GM12865 (cell line): Measurements from ENCODE around the gene C1QL1.

Source experiments
- DNase-seq: peaks from one replicate; pipeline ENCODE4 v3.0.0; 2010; ENCODE audit warnings: low read depth
- H3K4me3 ChIP-seq: 2 replicates; pipeline ENCODE4 v1.5.1; 2011; ENCODE audit warnings: mild to moderate bottlenecking, low read depth, low read length, control low read depth
- CTCF ChIP-seq: IDR thresholded peaks from 2 replicates; pipeline ENCODE4 v1.5.1; 2011; ENCODE audit warnings: low read length, control low read depth, low read depth, inconsistent platforms; ENCODE audit not compliant: insufficient read depth; ENCODE audit errors: missing control alignments

C1QL1 gene

GRCh38 chr17:44960691-44961090, 7.4 kb downstream of the C1QL1 start:
- H3K4me3 ChIP-seq = no peak overlapping the region
- TF ChIP-seq CTCF = no peak
- no peak for DNase-seq

- DNase-seq = no peak
- H3K4me3 ChIP-seq = no peak overlapping the region
- TF ChIP-seq CTCF = no peak
Measured at GRCh38 chr17:44959821-44960531, 8.1 kb downstream of the C1QL1 start.

GRCh38 chr17:44956998-44957981, 10.8 kb downstream of the C1QL1 start:
- no peak for DNase-seq
- no peak overlapping the region for H3K4me3 ChIP-seq
- no peak for TF ChIP-seq CTCF

GRCh38 chr17:44955674-44956425, 12.3 kb downstream of the C1QL1 start:
- H3K4me3 ChIP-seq = no peak overlapping the region
- TF ChIP-seq CTCF = no peak
- DNase-seq = no peak

- DNase-seq = no peak
- H3K4me3 ChIP-seq = no peak overlapping the region
- no peak for TF ChIP-seq CTCF
Measured at GRCh38 chr17:44952946-44953475, 15.1 kb downstream of the C1QL1 start.

- no peak for DNase-seq
- no peak for TF ChIP-seq CTCF
- peak overlapping the region; percentile 75 for H3K4me3 ChIP-seq
Measured at GRCh38 chr17:44948315-44948795, 19.7 kb downstream of the C1QL1 start.
